B cell (primary cell): ENCODE measurements around the gene HLA-DMA. TPM values are rescaled to one million over a fixed set of nuclear protein-coding genes. Genes with fewer than 3 reads are reported as not detected.

Experiments
- ATAC-seq: fragments of 200-7000 bp; cut with Tn5 transposase; one replicate; pipeline ENCODE4 v1.10.0; 2021; ENCODE audit warnings: low read depth, mild to moderate bottlenecking, moderate number of reproducible peaks, moderate library complexity
- CTCF ChIA-PET: fragments of 350-600 bp; sonication (Branson Sonifier 250); formaldehyde crosslinking; loops from one replicate; lab custom pipeline; 2021; ENCODE audit warnings: antibody characterized with exemption, inconsistent platforms; lab: Charles Lee
- POLR2A ChIA-PET: fragments of 350-600 bp; sonication (Branson Sonifier 250); formaldehyde crosslinking; loops from one replicate; lab custom pipeline; 2021; ENCODE audit warnings: antibody characterized with exemption; lab: Charles Lee
- DNase-seq: peaks from one replicate; pipeline ENCODE4 v3.0.0; 2013
- H2AFZ ChIP-seq: 2 replicates; pipeline ENCODE4 v1.6.1; 2012; ENCODE audit warnings: mild to moderate bottlenecking, low read depth, low read length; ENCODE audit not compliant: insufficient read depth, poor library complexity, severe bottlenecking
- H3K27ac ChIP-seq, 2 donors: 1 replicate in 1 of 2; 2 replicates in 1 of 2; pipeline ENCODE4 v1.5.1; 2012 to 2013; ENCODE audit warnings: low read length in 2 of 2, mild to moderate bottlenecking in 2 of 2, moderate library complexity in 1 of 2
- H3K27me3 ChIP-seq, 4 experiments: fragments of 200-600 bp in 1 of 4; sonication (generic) in 1 of 4; replicated peaks in 1 of 4; 1 replicate in 2 of 4; 2 replicates in 2 of 4; pipeline versions ENCODE4 v1.6.1 to v1.7.0; 2013 to 2016; ENCODE audit warnings: low read length in 3 of 4, mild to moderate bottlenecking in 2 of 4, mixed read lengths in 1 of 4, moderate library complexity in 1 of 4; ENCODE audit not compliant: insufficient read depth in 4 of 4, control insufficient read depth in 3 of 4; ENCODE audit errors: control extremely low read depth in 1 of 4
- H3K36me3 ChIP-seq, 2 experiments: replicated peaks in 1 of 2; 1 replicate in 1 of 2; 2 replicates in 1 of 2; pipeline versions ENCODE4 v1.6.1 to v1.7.1; 2013; ENCODE audit warnings: low read length in 1 of 2; ENCODE audit not compliant: insufficient read depth in 2 of 2, control insufficient read depth in 1 of 2; ENCODE audit errors: control extremely low read depth in 1 of 2, extremely low read depth in 1 of 2
- H3K4me1 ChIP-seq, 2 donors: fragments of 200-600 bp in 1 of 2; sonication (generic) in 1 of 2; 1 replicate in 1 of 2; 2 replicates in 1 of 2; pipeline versions ENCODE4 v1.5.1 to v1.6.1; 2013 to 2017; ENCODE audit warnings: low read length in 2 of 2; ENCODE audit not compliant: control insufficient read depth in 2 of 2, insufficient read depth in 2 of 2
- H3K4me2 ChIP-seq: replicated peaks from 2 replicates; pipeline ENCODE3; 2012; ENCODE audit warnings: mild to moderate bottlenecking, low read depth, low read length; ENCODE audit not compliant: poor library complexity, severe bottlenecking
- H3K4me3 ChIP-seq, 5 experiments: fragments of 200-600 bp in 1 of 5; sonication (generic) in 1 of 5; 1 replicate in 3 of 5; 2 replicates in 2 of 5; pipeline versions ENCODE4 v1.5.1 to v1.7.0; 2011 to 2016; ENCODE audit warnings: low read length in 4 of 5, mild to moderate bottlenecking in 4 of 5, low read depth in 2 of 5, control low read depth in 1 of 5, moderate library complexity in 1 of 5; ENCODE audit not compliant: insufficient read depth in 1 of 5; ENCODE audit errors: control extremely low read depth in 1 of 5, extremely low read depth in 1 of 5
- H3K79me2 ChIP-seq: fragments of 200-600 bp; sonication (generic); one replicate; pipeline ENCODE4 v1.6.0; 2016; ENCODE audit warnings: low read length; ENCODE audit not compliant: control insufficient read depth, insufficient read depth
- H3K9ac ChIP-seq: fragments of 200-600 bp; sonication (generic); 2 replicates; pipeline ENCODE4 v1.6.1; 2017; ENCODE audit warnings: mild to moderate bottlenecking, low read length, moderate library complexity
- H3K9me3 ChIP-seq, 3 donors: one replicate each; pipeline versions ENCODE4 v1.6.1 to v1.7.1; 2013; ENCODE audit warnings: low read length in 2 of 3; ENCODE audit not compliant: control insufficient read depth in 2 of 3, insufficient read depth in 1 of 3; ENCODE audit errors: control extremely low read depth in 1 of 3
- H4K20me1 ChIP-seq: 2 replicates; pipeline ENCODE4 v1.6.0; 2012; ENCODE audit warnings: mild to moderate bottlenecking, low read length; ENCODE audit not compliant: insufficient read depth, control insufficient read depth, poor library complexity, severe bottlenecking
- H3K27ac Mint-ChIP-seq: one replicate; pipeline ENCODE4 v1.8.0; 2021; ENCODE audit warnings: mixed read lengths
- H3K27me3 Mint-ChIP-seq: one replicate; pipeline ENCODE4 v1.8.0; 2021; ENCODE audit warnings: mixed read lengths
- H3K4me1 Mint-ChIP-seq: one replicate; pipeline ENCODE4 v1.8.0; 2021; ENCODE audit warnings: mixed read lengths
- H3K4me3 Mint-ChIP-seq: one replicate; pipeline ENCODE4 v1.8.0; 2021; ENCODE audit warnings: mixed read lengths
- H3K9me3 Mint-ChIP-seq: one replicate; pipeline ENCODE4 v1.8.0; 2022; ENCODE audit warnings: mixed read lengths; ENCODE audit not compliant: insufficient read depth
- EZH2 ChIP-seq: IDR thresholded peaks from 2 replicates; pipeline ENCODE4 v1.6.1; 2012; ENCODE audit warnings: borderline replicate concordance, low read depth, mild to moderate bottlenecking, moderate library complexity, low read length; ENCODE audit not compliant: insufficient read depth, poor library complexity, severe bottlenecking
- WGBS: methylation state at CpG from one replicate; pipeline ENCODE4 v1.1.5; 2013; ENCODE audit warnings: missing lambda C conversion rate; ENCODE audit not compliant: insufficient coverage; 5-methylcytosine and 5-hydroxymethylcytosine counted together
- intact Hi-C: fragments of 100-400 bp; cut with micrococcal nuclease; formaldehyde crosslinking; loops from one replicate; pipeline ENCODE4 v1.10.0; 2022
- polyA plus RNA-seq: library from polyadenylated mRNA; depleted of rRNA; stranded (reverse); fragments of >200 nt; gene quantifications from 2 replicates; pipeline ENCODE4 v1.2.3, GENCODE V29; 2012
- total RNA-seq, 2 donors: library from RNA; stranded (reverse); fragments of 120-200 nt in 1 of 2; gene quantifications; 1 replicate in 1 of 2; 2 replicates in 1 of 2; pipeline versions ENCODE4 v1.2.3 to v1.2.4, GENCODE V29; 2013 to 2022
- TF ChIP-seq, protein P1 (sequence below): fragments of 200-600 bp; IDR thresholded peaks from one replicate; pipeline ENCODE4 v1.8.0; 2022; ENCODE audit warnings: antibody characterized with exemption, mild to moderate bottlenecking

HLA-DMA gene
- total and polyA plus RNA-seq, 2 donors (not counting 1 experiment from before 2014, with no cell fraction given) = 558 to 925 TPM

DNA sequence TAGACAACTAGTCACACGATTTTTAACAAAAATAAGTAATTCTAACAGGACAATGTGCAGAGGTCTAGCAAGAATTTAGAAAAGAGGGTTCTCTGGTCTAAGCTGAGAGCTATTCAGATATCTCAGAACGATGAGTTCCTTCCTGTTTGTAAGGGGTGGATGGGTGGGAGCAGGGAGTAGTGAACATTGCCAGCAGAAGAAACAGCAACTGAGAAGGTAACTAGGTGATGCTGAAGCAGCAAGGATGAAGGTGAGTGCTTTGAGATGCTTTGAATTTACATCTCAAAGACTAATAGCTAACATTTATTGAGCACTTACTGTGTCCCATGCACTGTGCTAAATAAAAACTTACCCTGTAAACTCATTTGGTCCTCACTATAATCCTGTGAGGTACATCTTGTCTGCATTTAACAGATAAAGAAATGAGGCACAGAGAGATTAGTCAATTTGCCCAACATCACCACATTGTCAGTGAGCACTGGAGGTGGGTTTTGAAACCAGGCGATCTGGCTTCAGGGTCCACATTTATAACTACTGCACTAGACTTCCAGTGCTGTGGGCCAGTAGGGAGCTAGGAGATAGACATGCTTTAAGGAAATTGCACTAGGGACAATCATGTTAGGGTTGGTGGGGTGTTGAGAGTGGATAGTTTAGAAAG, 31.2 kb upstream of the HLA-DMA start:
- no peak for DNase-seq
- TF ChIP-seq EZH2 = no peak
- TF ChIP-seq, protein P1, sequence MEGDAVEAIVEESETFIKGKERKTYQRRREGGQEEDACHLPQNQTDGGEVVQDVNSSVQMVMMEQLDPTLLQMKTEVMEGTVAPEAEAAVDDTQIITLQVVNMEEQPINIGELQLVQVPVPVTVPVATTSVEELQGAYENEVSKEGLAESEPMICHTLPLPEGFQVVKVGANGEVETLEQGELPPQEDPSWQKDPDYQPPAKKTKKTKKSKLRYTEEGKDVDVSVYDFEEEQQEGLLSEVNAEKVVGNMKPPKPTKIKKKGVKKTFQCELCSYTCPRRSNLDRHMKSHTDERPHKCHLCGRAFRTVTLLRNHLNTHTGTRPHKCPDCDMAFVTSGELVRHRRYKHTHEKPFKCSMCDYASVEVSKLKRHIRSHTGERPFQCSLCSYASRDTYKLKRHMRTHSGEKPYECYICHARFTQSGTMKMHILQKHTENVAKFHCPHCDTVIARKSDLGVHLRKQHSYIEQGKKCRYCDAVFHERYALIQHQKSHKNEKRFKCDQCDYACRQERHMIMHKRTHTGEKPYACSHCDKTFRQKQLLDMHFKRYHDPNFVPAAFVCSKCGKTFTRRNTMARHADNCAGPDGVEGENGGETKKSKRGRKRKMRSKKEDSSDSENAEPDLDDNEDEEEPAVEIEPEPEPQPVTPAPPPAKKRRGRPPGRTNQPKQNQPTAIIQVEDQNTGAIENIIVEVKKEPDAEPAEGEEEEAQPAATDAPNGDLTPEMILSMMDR = no peak
- H2AFZ ChIP-seq = no peak overlapping the region
- no peak for ATAC-seq
- H3K4me2 ChIP-seq = peak overlapping the region; percentile 45
- H3K9me3 ChIP-seq = no peaks in the 10 kb centered on the region
- H3K27ac ChIP-seq = peak overlapping the region in 1 of 2 donors; percentile 60
- Mint-ChIP-seq H3K9me3 (no peaks in the 10 kb centered on the region), H3K4me1 (peaks cover 35% of the 10 kb centered on the region), H3K4me3 (no peak overlapping the region), H3K27me3 (no peaks in the 10 kb centered on the region), H3K27ac (peak overlapping the region; percentile 74)
- peaks cover 15% of the 10 kb centered on the region for H3K79me2 ChIP-seq
- H3K4me1 ChIP-seq = peaks cover 17 to 19% of the 10 kb centered on the region in 2 donors
- no peak overlapping the region for H3K9ac ChIP-seq
- ChIA-PET POLR2A (interaction anchor here (0.6 to 6.4 kb wide), 13 partner anchors 12 to 264 kb away, joined by 3 to 92 read pairs (median 5); partner anchors contain the start of genes BRD2, HLA-DMA, HLA-DMB and TAP2), CTCF (interaction anchor here (0.6 to 28.4 kb wide), 67 partner anchors 9 to 805 kb away, joined by 3 to 822 read pairs (median 5); partner anchors contain the start of genes B3GALT4, BRD2, HLA-DMA and HLA-DMB)
- H3K36me3 ChIP-seq = peaks cover 2 to 45% of the 10 kb centered on the region in 2 experiments
- WGBS = 0% methylated on average over 1 of the region's 3 CpGs
- intact Hi-C loops = loop anchor here (1.0 to 10.0 kb wide), 8 partner anchors 11 to 569 kb away; partner anchors contain the start of genes HLA-DMA, HLA-DMB and TAP2
- H3K4me3 ChIP-seq = no peak overlapping the region
- H4K20me1 ChIP-seq = peaks cover 23% of the 10 kb centered on the region
- no peaks in the 10 kb centered on the region for H3K27me3 ChIP-seq

DNA sequence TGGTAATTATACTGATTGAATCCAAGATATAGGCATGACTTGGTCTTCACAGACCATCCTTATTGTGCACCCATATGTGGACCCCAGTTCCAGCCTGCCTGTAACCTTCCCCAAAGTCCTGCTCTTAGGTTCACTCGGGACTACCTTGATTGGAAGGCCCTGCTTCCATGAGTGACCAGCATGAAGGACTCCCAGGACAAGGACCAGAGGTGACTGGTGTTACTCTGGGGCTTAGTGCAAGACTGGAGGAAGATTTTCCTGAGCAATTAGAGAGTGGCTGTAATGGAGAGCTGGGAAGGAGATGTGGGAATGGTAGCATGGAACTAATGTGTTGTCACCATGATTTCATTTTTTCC, 30.6 kb upstream of the HLA-DMA start:
- Histone ChIP-seq H3K27ac (peak overlapping the region in 1 of 2 donors; percentile 56), H3K36me3 (peaks cover 2 to 51% of the 10 kb centered on the region in 2 experiments), H3K4me3 (no peak overlapping the region), H3K27me3 (no peaks in the 10 kb centered on the region), H2AFZ (no peak overlapping the region), H3K4me2 (no peak overlapping the region), H3K4me1 (peaks cover 17 to 19% of the 10 kb centered on the region in 2 donors), H4K20me1 (peaks cover 25% of the 10 kb centered on the region), H3K9me3 (no peaks in the 10 kb centered on the region), H3K9ac (no peak overlapping the region), H3K79me2 (peaks cover 21% of the 10 kb centered on the region)
- Mint-ChIP-seq H3K27ac (peak overlapping the region; percentile 74), H3K9me3 (no peaks in the 10 kb centered on the region), H3K4me1 (peaks cover 39% of the 10 kb centered on the region), H3K27me3 (no peaks in the 10 kb centered on the region), H3K4me3 (no peak overlapping the region)
- intact Hi-C loops = loop anchor here (10.0 kb wide), 1 partner anchor 569 kb away; no protein-coding TSS in a partner anchor
- DNase-seq (no peak), ATAC-seq (no peak)
- ChIA-PET CTCF (interaction anchor here (1.0 to 28.4 kb wide), 24 partner anchors 13 to 564 kb away, joined by 3 to 822 read pairs (median 15); partner anchors contain the start of genes BRD2, HLA-DMA, HLA-DMB and PSMB9), POLR2A (interaction anchor here (1.6 to 6.4 kb wide), 5 partner anchors 11 to 89 kb away, joined by 3 to 92 read pairs (median 9); partner anchors contain the start of gene HLA-DMB)
- no peak for TF ChIP-seq EZH2
- TF ChIP-seq, protein P1 = no peak
- WGBS = 100% methylated on average over 1 of the region's 1 CpG
